LNCAP (cell line): ENCODE results near the gene DGCR2.

Experiments used
- TF ChIP-seq, protein P1 (sequence below): fragments of 450-650 bp; IDR thresholded peaks from 2 replicates; pipeline ENCODE4 v1.5.1; 2017; ENCODE audit warnings: mild to moderate bottlenecking

DGCR2 gene

DNA sequence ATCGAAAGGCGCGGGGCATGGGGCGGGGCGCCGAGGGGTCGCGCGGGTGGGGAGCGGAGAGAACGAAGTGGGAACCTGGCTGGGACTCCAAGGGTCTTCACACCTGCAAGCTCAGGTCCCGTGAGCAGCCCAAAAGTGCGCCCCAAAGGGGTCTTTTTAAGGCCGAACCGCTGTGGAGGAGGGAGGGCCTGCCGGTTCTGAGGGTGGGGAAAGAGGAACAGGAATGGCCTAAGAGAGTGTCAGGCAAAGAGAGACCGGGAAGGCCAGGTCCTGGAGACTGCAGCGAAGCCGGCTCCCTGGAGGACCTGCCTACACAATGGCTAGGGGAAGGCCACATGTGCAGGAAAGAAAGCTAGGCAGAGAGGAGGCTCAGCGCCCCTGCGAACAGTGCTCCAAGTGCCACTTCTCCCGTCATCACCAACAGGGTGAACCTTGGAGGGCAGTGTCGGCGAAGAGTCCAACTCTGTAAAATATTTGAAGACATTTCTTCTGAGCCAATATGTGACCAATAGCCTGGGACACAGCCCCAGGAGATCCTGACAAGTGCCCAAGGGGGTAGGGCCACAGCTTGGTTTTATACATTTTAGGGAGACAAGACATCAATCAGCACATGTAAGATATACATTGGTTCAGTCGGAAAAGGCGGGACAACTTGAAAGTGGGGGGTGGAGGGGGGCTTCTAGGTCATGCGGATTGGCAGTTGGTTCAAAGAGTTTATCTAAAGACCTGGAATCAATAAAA lies 710 bp upstream of the DGCR2 start:
- TF ChIP-seq, protein P1, sequence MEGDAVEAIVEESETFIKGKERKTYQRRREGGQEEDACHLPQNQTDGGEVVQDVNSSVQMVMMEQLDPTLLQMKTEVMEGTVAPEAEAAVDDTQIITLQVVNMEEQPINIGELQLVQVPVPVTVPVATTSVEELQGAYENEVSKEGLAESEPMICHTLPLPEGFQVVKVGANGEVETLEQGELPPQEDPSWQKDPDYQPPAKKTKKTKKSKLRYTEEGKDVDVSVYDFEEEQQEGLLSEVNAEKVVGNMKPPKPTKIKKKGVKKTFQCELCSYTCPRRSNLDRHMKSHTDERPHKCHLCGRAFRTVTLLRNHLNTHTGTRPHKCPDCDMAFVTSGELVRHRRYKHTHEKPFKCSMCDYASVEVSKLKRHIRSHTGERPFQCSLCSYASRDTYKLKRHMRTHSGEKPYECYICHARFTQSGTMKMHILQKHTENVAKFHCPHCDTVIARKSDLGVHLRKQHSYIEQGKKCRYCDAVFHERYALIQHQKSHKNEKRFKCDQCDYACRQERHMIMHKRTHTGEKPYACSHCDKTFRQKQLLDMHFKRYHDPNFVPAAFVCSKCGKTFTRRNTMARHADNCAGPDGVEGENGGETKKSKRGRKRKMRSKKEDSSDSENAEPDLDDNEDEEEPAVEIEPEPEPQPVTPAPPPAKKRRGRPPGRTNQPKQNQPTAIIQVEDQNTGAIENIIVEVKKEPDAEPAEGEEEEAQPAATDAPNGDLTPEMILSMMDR: no peak

GRCh38 chr22:19121631-19122142 lies 525 bp downstream of the DGCR2 start:
- TF ChIP-seq, protein P1: no peak

GRCh38 chr22:19120829-19121630 lies 1.2 kb downstream of the DGCR2 start:
- TF ChIP-seq, protein P1: no peak

DNA sequence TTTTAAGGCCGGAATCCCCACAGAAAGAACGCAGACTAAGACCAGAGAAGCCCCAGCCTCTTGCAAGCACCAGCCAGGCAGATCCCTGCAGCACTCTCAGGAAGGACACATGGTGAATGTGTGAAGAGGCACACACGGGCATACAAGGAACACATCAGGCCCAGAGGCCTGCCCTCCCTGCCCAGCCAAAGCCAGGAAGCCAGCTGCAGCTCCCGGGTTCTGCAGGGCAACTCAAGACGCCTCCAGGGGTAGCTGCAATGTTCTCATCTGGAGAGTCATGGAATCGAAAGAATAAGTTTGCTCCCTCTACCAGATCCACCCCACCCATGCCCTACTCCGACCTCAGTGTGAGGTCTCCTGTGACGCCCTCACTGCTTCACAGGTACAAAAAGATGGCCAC lies 2.3 kb downstream of the DGCR2 start:
- TF ChIP-seq, protein P1: no peak

GRCh38 chr22:19118329-19118880 lies 3.8 kb downstream of the DGCR2 start:
- TF ChIP-seq, protein P1: no peak

DNA sequence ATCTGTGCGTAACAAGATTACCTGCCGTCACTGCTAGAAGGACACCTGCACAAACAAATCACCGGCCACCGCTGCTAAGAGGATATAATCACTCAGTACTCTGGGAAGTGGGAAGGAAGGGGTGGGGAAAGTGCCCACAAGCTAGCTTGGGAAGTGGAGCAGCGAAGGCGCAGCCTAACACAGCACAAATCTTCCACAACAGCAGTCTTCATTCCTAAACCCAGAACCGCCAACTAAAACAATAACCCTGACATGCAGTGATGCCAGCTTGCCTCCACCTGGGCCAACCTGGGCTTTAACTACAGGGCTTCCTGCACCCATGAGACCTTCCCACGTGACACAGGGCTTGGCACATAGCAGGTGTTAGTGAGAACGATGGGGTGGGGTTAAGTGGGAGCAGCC lies 5.1 kb downstream of the DGCR2 start:
- TF ChIP-seq, protein P1: no peak

DNA sequence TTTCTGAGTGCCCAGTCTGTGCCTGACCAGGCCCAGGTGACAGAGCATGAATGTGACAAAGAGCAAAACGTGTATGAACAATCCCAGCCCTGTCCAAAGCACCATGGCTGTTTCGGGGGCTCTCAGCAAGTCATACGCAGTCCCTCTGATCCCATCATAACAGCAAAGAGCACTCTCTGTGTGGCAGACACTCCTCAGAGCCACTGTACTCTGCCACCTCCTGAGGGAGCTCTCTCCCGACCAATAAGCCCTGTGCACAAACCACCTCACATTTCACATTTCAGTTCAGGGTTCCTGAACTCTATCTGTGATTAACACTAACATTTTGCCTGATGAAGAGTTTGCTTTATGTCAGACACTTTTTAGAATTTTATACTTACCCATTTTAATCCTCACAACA lies 6.6 kb downstream of the DGCR2 start:
- TF ChIP-seq, protein P1: no peak
